D721Med (cell line): ENCODE measurements around the gene RCBTB1.
"Not testable (repeated sequence)": the region's sequence is repeated elsewhere in the genome, so short reads cannot be mapped to it uniquely, and the experiment has no call there.

Experiments
- DNase-seq: peaks from one replicate; pipeline ENCODE4 v3.0.0; 2011; ENCODE audit warnings: low spot score; ENCODE audit not compliant: insufficient read length
- FAIRE-seq: peaks from 2 replicates; lab custom pipeline; 2011; peaks lifted over from hg19 to GRCh38; lab: Jason Lieb, UNC
- CTCF ChIP-seq: IDR thresholded peaks from 2 replicates; pipeline ENCODE4 v1.5.1; 2012; ENCODE audit warnings: mild to moderate bottlenecking, control low read depth; ENCODE audit not compliant: insufficient read depth; ENCODE audit errors: missing control alignments

The RCBTB1 gene

GRCh38 chr13:49566461-49566860, 18.9 kb downstream of the RCBTB1 start:
- no peak for TF ChIP-seq CTCF
- no peak for FAIRE-seq
- DNase-seq: no peak

- DNase-seq: not testable (repeated sequence)
Observed at GRCh38 chr13:49565461-49565860, 19.9 kb downstream of the RCBTB1 start.

GRCh38 chr13:49563516-49563915, 21.8 kb downstream of the RCBTB1 start:
- no peak for DNase-seq
- FAIRE-seq: no peak

More at GRCh38 chr13:49565461-49565860, 19.9 kb downstream of the RCBTB1 start:
- FAIRE-seq: not testable (repeated sequence)

GRCh38 chr13:49561062-49561410, 24.3 kb downstream of the RCBTB1 start:
- no peak for DNase-seq
- FAIRE-seq: no peak

More at GRCh38 chr13:49563516-49563915, 21.8 kb downstream of the RCBTB1 start:
- no peak for TF ChIP-seq CTCF

GRCh38 chr13:49560270-49561061, 24.9 kb downstream of the RCBTB1 start:
- TF ChIP-seq CTCF: no peak
- FAIRE-seq (peak; percentile 95), DNase-seq (peak; percentile 42)

More at GRCh38 chr13:49561062-49561410, 24.3 kb downstream of the RCBTB1 start:
- TF ChIP-seq CTCF: no peak

GRCh38 chr13:49559006-49559405, 26.4 kb downstream of the RCBTB1 start:
- FAIRE-seq (no peak), DNase-seq (no peak)
- no peak for TF ChIP-seq CTCF

- FAIRE-seq (no peak), DNase-seq (no peak)
- no peak for TF ChIP-seq CTCF
Observed at GRCh38 chr13:49554387-49554786, 31.0 kb downstream of the RCBTB1 start.
